Iris pigment epithelial cell (primary cell): ENCODE results near the gene INTS7.

ENCODE experiments used
- DNase-seq: peaks from one replicate; pipeline ENCODE4 v3.0.0-alpha.2; 2011; ENCODE audit warnings: low read depth

Gene INTS7

GRCh38 chr1:211903490-211904245 lies 131.7 kb downstream of the INTS7 start:
- DNase-seq, result no peak

- no peak for DNase-seq
Measured at GRCh38 chr1:211902624-211903291, 132.6 kb downstream of the INTS7 start.

GRCh38 chr1:211901945-211902344 lies 133.4 kb downstream of the INTS7 start:
- no peak for DNase-seq

DNA sequence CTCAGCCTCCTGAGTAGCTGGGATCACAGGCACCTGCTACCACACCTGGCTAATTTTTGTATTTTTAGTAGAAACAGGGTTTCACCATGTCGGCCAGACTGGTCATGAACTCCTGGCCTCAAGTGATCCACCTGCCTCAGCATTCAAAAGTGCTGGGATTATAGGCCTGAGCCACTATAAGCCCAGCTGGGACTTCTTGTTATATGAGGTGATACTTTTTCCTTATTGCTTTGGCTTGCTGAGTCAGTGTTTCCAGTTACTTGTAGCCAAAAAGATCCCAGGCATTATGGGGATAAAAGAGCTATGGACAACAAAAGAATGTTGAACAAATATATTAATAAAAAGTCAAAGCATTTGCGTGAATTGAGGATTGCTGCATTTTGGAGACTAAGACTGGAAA lies 134.9 kb downstream of the INTS7 start:
- DNase-seq, result no peak

GRCh38 chr1:211896958-211897357 lies 138.4 kb downstream of the INTS7 start:
- no peak for DNase-seq

- DNase-seq, result no peak
Measured at GRCh38 chr1:211895126-211895759, 140.1 kb downstream of the INTS7 start.

DNA sequence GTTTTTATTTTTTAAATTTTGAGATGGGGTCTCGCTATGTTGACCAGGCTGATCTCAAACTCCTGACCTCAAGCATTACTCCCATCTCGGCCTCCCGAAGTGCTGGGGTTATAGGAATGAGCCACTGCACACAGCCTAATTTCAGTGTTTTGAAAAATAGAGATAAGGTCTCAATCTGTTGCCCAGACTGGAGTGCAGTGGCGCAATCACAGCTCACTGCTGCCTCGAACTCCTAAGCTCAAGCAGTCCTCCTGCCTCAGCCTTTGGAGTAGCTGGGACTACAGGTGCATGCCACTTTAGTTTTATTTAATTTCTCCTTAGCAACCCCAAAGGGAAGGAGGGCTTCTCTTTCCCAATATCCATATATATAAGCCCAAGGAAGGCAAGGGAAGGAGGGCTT lies 141.0 kb downstream of the INTS7 start:
- no peak for DNase-seq

DNA sequence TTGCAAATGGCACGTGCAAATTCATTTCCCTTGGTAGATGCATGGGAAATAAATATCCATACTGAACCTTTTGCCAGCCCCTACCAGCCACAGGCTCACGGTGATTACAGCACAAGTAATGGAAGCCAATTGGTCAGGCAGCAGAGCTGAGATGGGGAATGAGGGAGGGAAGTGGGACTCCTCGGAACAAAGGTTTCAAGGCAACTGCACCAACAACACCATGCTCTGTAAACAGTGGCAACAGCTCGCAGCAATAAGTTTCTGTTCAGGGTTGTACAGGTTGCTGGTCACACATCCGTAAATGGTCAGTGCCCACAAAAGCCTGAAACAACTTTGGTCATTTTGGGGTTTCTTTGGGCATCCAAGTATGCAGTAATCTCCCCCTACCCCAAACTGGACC lies 142.1 kb downstream of the INTS7 start:
- no peak for DNase-seq

- DNase-seq, result no peak
Measured at GRCh38 chr1:211892577-211892976, 142.8 kb downstream of the INTS7 start.

GRCh38 chr1:211891708-211892107 lies 143.6 kb downstream of the INTS7 start:
- no peak for DNase-seq
